Epithelial cell of esophagus (primary cell): ENCODE results near the gene SAMHD1.
"Not testable (repeated sequence)": the region's sequence is repeated elsewhere in the genome, so short reads cannot be mapped to it uniquely, and the experiment has no call there.

Experiments used
- DNase-seq: peaks from one replicate; pipeline ENCODE4 v3.0.0; 2010; ENCODE audit warnings: low read depth
- H3K4me3 ChIP-seq: 2 replicates; pipeline ENCODE4 v1.5.1; 2011; ENCODE audit warnings: mild to moderate bottlenecking, low read length, control low read depth
- CTCF ChIP-seq: IDR thresholded peaks from 2 replicates; pipeline ENCODE4 v1.5.1; 2011; ENCODE audit warnings: low read depth, mild to moderate bottlenecking, low read length, control low read depth, inconsistent platforms; ENCODE audit not compliant: insufficient read depth; ENCODE audit errors: missing control alignments

SAMHD1 gene

GRCh38 chr20:36908603-36909002 is 42.9 kb downstream of the SAMHD1 start:
- no peak overlapping the region for H3K4me3 ChIP-seq

GRCh38 chr20:36906086-36906485 is 45.4 kb downstream of the SAMHD1 start:
- DNase-seq, H3K4me3 ChIP-seq: not testable (repeated sequence)

More at GRCh38 chr20:36908603-36909002, 42.9 kb downstream of the SAMHD1 start:
- no peak for TF ChIP-seq CTCF
- DNase-seq: no peak

- not testable (repeated sequence) for DNase-seq, H3K4me3 ChIP-seq
These were observed 45.9 kb downstream of the SAMHD1 start for GRCh38 chr20:36905566-36905965.

GRCh38 chr20:36904690-36905089 is 46.8 kb downstream of the SAMHD1 start:
- no peak for DNase-seq
- no peak overlapping the region for H3K4me3 ChIP-seq
- no peak for TF ChIP-seq CTCF

GRCh38 chr20:36895036-36895435 is 56.5 kb downstream of the SAMHD1 start:
- no peak overlapping the region for H3K4me3 ChIP-seq
- no peak for TF ChIP-seq CTCF
- no peak for DNase-seq

- no peak for TF ChIP-seq CTCF
- no peak for DNase-seq
- H3K4me3 ChIP-seq: no peak overlapping the region
These were observed 57.7 kb downstream of the SAMHD1 start for GRCh38 chr20:36893801-36894200.

- no peak for TF ChIP-seq CTCF
- DNase-seq: no peak
- no peak overlapping the region for H3K4me3 ChIP-seq
These were observed 60.3 kb downstream of the SAMHD1 start for GRCh38 chr20:36891211-36891610.

GRCh38 chr20:36890586-36890985 is 60.9 kb downstream of the SAMHD1 start:
- DNase-seq: no peak
- TF ChIP-seq CTCF: no peak
- no peak overlapping the region for H3K4me3 ChIP-seq
